Nephron (organoid): ENCODE measurements around the gene MICAL3.

Experiments used
- H3K27ac Mint-ChIP-seq, 3 experiments: 2 replicates each; pipeline ENCODE4 v1.8.0; 2020; ENCODE audit warnings: mixed read lengths in 3 of 3, mild to moderate bottlenecking in 2 of 3, moderate library complexity in 1 of 3
- H3K27me3 Mint-ChIP-seq: 2 replicates; pipeline ENCODE4 v1.8.0; 2021; ENCODE audit warnings: low read depth, mild to moderate bottlenecking, moderate library complexity, mixed read lengths
- H3K36me3 Mint-ChIP-seq: 2 replicates; pipeline ENCODE4 v1.8.0; 2020; ENCODE audit warnings: low read depth, mixed read lengths
- H3K4me1 Mint-ChIP-seq: 2 replicates; pipeline ENCODE4 v1.8.0; 2020; ENCODE audit warnings: mixed read lengths
- H3K4me3 Mint-ChIP-seq, 3 experiments: 2 replicates each; pipeline ENCODE4 v1.8.0; 2020; ENCODE audit warnings: mild to moderate bottlenecking in 3 of 3, mixed read lengths in 3 of 3, moderate library complexity in 2 of 3
- H3K9me3 Mint-ChIP-seq: 2 replicates; pipeline ENCODE4 v1.8.0; 2020; ENCODE audit warnings: mixed read lengths
- CTCF ChIP-seq, 3 experiments: fragments of 200-600 bp; sonication (generic); IDR thresholded peaks; one replicate each; pipeline ENCODE4 v1.5.0; 2021; ENCODE audit warnings: antibody characterized with exemption in 3 of 3; ENCODE audit not compliant: unreplicated experiment in 3 of 3

MICAL3 gene

DNA sequence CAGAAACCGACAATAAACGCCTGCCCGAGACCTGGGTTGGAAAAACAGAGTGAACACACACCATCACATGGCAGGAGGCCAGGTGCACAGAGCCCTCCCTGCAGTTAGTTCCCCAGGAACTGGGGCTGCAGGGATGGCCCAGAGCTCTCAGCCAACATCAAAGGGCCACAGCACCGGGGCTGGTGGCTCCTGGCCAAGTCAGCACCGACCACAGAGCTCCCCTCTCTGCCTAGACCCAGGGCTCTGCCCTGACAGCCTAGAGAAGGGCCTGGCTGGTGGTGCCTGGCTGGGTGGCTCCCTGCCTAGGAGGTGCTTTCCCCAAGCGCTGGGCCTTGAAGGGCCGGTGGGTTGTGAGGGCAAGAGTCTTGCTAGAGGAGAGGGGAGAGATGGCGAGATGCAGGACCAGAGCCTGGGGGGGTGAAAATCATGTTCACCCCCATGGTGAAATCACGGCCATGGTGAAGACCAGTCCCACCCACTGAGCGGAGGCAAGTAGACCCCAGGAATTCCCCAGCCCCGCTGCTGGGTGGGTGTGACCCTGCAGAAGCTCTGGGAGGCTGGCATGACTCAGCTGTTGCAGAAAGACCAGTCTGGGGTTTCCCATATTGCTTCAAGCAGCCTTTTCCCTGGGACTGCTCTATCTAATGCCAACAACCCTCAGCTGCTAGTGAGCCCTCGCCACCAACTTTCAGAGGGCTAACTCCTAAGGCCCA, 242.9 kb downstream of the MICAL3 start:
- Mint-ChIP-seq H3K27me3 (peaks cover 15% of the 10 kb centered on the region), H3K27ac (peak overlapping the region in 2 of 3 experiments; percentile 28 to 55), H3K4me1 (peaks cover 22% of the 10 kb centered on the region), H3K36me3 (no peaks in the 10 kb centered on the region), H3K4me3 (no peak overlapping the region), H3K9me3 (no peaks in the 10 kb centered on the region)
- TF ChIP-seq CTCF (IDR thresholded peaks at IDR 0.05; ENCODE audit: unreplicated experiment in 3 of 3), result no peak

GRCh38 chr22:17780741-17781318, 243.5 kb downstream of the MICAL3 start:
- Mint-ChIP-seq H3K9me3 (no peaks in the 10 kb centered on the region), H3K36me3 (no peaks in the 10 kb centered on the region), H3K4me3 (no peak overlapping the region), H3K27me3 (peaks cover 21% of the 10 kb centered on the region), H3K4me1 (peaks cover 21% of the 10 kb centered on the region), H3K27ac (peak overlapping the region in 2 of 3 experiments; percentile 28 to 55)
- no peak for TF ChIP-seq CTCF (IDR thresholded peaks at IDR 0.05; ENCODE audit: unreplicated experiment in 3 of 3)

GRCh38 chr22:17780116-17780740, 244.1 kb downstream of the MICAL3 start:
- H3K4me3 Mint-ChIP-seq, result no peak overlapping the region
- H3K4me1 Mint-ChIP-seq, result peaks cover 21% of the 10 kb centered on the region
- peak overlapping the region in 2 of 3 experiments; percentile 41 to 64 for H3K27ac Mint-ChIP-seq
- H3K9me3 Mint-ChIP-seq, result no peaks in the 10 kb centered on the region
- H3K27me3 Mint-ChIP-seq, result peaks cover 25% of the 10 kb centered on the region
- H3K36me3 Mint-ChIP-seq, result no peaks in the 10 kb centered on the region
- TF ChIP-seq CTCF (IDR thresholded peaks at IDR 0.05; ENCODE audit: unreplicated experiment in 3 of 3), result no peak

GRCh38 chr22:17779286-17780115, 244.9 kb downstream of the MICAL3 start:
- no peak for TF ChIP-seq CTCF (IDR thresholded peaks at IDR 0.05; ENCODE audit: unreplicated experiment in 3 of 3)
- H3K9me3 Mint-ChIP-seq, result no peaks in the 10 kb centered on the region
- H3K4me1 Mint-ChIP-seq, result peaks cover 21% of the 10 kb centered on the region
- no peaks in the 10 kb centered on the region for H3K36me3 Mint-ChIP-seq
- peaks cover 26% of the 10 kb centered on the region for H3K27me3 Mint-ChIP-seq
- H3K4me3 Mint-ChIP-seq, result no peak overlapping the region
- H3K27ac Mint-ChIP-seq, result peak overlapping the region in 1 of 3 experiments; percentile 41

DNA sequence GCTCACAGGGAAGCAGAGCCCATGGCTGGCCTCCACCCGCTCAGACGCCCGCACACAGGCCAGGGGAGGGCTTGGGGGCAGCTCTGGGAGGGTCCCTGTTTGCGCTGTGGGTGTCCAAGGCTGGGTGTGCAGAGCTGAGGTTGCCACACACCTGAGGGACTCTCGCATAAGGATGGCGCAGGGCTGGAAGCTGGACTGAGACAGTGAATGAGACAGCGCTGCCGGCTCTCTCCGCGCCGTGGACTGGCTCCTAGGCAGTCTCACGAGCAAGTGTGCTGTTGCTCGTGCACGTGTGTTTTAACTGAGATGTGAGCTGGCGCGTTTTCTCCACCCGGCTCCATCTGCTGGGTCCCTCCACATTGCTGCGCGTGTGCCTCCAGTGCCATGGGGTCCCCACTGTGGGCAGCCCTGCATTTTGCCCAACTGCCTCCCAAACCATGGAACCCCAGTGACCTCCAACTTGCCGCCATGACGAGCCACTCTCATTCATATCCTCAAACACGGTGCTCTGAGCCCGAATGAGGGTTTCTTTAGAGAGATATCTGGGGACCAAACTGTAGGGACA, 245.9 kb downstream of the MICAL3 start:
- Mint-ChIP-seq H3K9me3 (no peaks in the 10 kb centered on the region), H3K4me1 (peaks cover 19% of the 10 kb centered on the region), H3K27ac (no peak overlapping the region), H3K4me3 (no peak overlapping the region), H3K36me3 (no peaks in the 10 kb centered on the region), H3K27me3 (peaks cover 28% of the 10 kb centered on the region)
- TF ChIP-seq CTCF (IDR thresholded peaks at IDR 0.05; ENCODE audit: unreplicated experiment in 3 of 3), result no peak
